ENCODE measurements around the gene BTN2A1. TPM values are rescaled to one million over a fixed set of nuclear protein-coding genes. Genes with fewer than 3 reads are reported as not detected.
A peak's percentile ranks its signal among the peaks of the same experiment; 100 is the strongest.

The BTN2A1 gene
- total and polyA plus RNA-seq, 2 of the 13 experiments (the other 11 are each of a cell fraction or from before 2014, with no cell fraction given) = 16.4 to 30.4 TPM

DNA sequence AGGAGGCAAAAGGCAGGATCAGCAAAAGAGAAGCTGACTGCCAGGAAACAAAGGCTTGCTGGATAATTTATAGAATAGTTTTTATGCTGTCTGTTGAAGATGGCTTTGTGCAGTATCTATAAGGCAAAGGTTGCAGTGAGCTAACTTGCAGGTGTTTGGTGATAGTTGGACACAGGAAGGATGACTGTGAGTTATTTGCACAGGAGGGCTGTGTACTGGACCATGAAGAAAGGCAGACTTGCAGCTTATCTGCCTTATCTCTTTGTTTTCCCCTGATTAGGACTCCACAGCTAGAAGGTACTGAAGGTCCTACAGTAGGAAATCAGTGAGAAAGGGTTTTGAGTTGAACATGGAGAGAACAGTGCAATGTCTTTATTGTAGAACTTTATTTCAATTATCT, 44.4 kb downstream of the BTN2A1 start (continued):
- no peak for TF ChIP-seq SOX6 (IDR thresholded peaks at IDR 0.05)
- TF ChIP-seq SOX6 (CRISPR knock-in tag; IDR thresholded peaks at IDR 0.05) = peak; percentile 63
- TF ChIP-seq RFXANK (CRISPR knock-in tag; IDR thresholded peaks at IDR 0.05) = no peak
- no peak for TF ChIP-seq CENPX (CRISPR knock-in tag; IDR thresholded peaks at IDR 0.05)
- no peak for TF ChIP-seq SSRP1 (CRISPR knock-in tag; IDR thresholded peaks at IDR 0.05)
- no peak for TF ChIP-seq ZFP36L1 (CRISPR knock-in tag; IDR thresholded peaks at IDR 0.05)
- no peak for TF ChIP-seq RAD21 (CRISPR knock-in tag; IDR thresholded peaks at IDR 0.05)
- TF ChIP-seq, protein P1, sequence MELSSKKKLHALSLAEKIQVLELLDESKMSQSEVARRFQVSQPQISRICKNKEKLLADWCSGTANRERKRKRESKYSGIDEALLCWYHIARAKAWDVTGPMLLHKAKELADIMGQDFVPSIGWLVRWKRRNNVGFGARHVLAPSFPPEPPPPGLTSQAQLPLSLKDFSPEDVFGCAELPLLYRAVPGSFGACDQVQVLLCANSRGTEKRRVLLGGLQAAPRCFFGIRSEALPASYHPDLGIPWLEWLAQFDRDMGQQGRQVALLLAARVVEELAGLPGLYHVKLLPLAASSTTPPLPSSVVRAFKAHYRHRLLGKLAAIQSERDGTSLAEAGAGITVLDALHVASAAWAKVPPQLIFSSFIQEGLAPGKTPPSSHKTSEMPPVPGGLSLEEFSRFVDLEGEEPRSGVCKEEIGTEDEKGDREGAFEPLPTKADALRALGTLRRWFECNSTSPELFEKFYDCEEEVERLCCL (CRISPR knock-in tag; IDR thresholded peaks at IDR 0.05; ENCODE audit: borderline replicate concordance) = no peak
- no peak for TF ChIP-seq SP2 (CRISPR knock-in tag; IDR thresholded peaks at IDR 0.05)
- TF ChIP-seq SMAD9 (CRISPR knock-in tag; IDR thresholded peaks at IDR 0.05) = no peak
- no peak for TF ChIP-seq MXD4 (CRISPR knock-in tag; IDR thresholded peaks at IDR 0.05)
- TF ChIP-seq, protein P2, sequence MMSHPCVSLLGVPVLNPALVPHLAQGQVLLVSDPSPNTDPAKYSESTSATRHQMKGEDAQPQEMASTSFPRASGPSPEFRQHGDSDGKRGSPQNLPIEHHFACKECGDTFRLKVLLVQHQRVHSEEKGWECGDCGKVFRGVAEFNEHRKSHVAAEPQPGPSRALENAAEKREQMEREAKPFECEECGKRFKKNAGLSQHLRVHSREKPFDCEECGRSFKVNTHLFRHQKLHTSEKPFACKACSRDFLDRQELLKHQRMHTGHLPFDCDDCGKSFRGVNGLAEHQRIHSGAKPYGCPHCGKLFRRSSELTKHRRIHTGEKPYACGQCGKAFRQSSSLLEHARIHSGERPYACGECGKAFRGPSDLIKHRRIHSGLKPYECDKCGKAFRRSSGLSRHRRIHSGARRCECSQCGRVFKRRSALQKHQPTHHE (CRISPR knock-in tag; IDR thresholded peaks at IDR 0.05; ENCODE audit: borderline replicate concordance) = 0 out of 2 replicates have a peak, but pooled peaks have one; percentile 31
- no peak for TF ChIP-seq ARID2 (CRISPR knock-in tag; IDR thresholded peaks at IDR 0.05; ENCODE audit: borderline replicate concordance)
- TF ChIP-seq, protein P3, sequence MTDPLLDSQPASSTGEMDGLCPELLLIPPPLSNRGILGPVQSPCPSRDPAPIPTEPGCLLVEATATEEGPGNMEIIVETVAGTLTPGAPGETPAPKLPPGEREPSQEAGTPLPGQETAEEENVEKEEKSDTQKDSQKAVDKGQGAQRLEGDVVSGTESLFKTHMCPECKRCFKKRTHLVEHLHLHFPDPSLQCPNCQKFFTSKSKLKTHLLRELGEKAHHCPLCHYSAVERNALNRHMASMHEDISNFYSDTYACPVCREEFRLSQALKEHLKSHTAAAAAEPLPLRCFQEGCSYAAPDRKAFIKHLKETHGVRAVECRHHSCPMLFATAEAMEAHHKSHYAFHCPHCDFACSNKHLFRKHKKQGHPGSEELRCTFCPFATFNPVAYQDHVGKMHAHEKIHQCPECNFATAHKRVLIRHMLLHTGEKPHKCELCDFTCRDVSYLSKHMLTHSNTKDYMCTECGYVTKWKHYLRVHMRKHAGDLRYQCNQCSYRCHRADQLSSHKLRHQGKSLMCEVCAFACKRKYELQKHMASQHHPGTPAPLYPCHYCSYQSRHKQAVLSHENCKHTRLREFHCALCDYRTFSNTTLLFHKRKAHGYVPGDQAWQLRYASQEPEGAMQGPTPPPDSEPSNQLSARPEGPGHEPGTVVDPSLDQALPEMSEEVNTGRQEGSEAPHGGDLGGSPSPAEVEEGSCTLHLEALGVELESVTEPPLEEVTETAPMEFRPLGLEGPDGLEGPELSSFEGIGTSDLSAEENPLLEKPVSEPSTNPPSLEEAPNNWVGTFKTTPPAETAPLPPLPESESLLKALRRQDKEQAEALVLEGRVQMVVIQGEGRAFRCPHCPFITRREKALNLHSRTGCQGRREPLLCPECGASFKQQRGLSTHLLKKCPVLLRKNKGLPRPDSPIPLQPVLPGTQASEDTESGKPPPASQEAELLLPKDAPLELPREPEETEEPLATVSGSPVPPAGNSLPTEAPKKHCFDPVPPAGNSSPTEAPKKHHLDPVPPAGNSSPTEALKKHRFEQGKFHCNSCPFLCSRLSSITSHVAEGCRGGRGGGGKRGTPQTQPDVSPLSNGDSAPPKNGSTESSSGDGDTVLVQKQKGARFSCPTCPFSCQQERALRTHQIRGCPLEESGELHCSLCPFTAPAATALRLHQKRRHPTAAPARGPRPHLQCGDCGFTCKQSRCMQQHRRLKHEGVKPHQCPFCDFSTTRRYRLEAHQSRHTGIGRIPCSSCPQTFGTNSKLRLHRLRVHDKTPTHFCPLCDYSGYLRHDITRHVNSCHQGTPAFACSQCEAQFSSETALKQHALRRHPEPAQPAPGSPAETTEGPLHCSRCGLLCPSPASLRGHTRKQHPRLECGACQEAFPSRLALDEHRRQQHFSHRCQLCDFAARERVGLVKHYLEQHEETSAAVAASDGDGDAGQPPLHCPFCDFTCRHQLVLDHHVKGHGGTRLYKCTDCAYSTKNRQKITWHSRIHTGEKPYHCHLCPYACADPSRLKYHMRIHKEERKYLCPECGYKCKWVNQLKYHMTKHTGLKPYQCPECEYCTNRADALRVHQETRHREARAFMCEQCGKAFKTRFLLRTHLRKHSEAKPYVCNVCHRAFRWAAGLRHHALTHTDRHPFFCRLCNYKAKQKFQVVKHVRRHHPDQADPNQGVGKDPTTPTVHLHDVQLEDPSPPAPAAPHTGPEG (CRISPR knock-in tag; IDR thresholded peaks at IDR 0.05) = no peak
- no peak for TF ChIP-seq TBP (CRISPR knock-in tag; IDR thresholded peaks at IDR 0.05)
- TF ChIP-seq, protein P4, sequence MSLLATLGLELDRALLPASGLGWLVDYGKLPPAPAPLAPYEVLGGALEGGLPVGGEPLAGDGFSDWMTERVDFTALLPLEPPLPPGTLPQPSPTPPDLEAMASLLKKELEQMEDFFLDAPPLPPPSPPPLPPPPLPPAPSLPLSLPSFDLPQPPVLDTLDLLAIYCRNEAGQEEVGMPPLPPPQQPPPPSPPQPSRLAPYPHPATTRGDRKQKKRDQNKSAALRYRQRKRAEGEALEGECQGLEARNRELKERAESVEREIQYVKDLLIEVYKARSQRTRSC (CRISPR knock-in tag; IDR thresholded peaks at IDR 0.05; ENCODE audit: low read depth) = no peak
- no peak for TF ChIP-seq ARNT (IDR thresholded peaks at IDR 0.05)
- TF ChIP-seq HNRNPLL (IDR thresholded peaks at IDR 0.05; ENCODE audit: low read depth, low read length, poor library complexity, severe bottlenecking) = no peak
- no peak for TF ChIP-seq THAP11 (CRISPR knock-in tag; IDR thresholded peaks at IDR 0.05)
- no peak for TF ChIP-seq ZMAT3 (CRISPR knock-in tag; conservative IDR thresholded peaks at IDR 0.05)
- peak; percentile 41; the same call in 1 of the 2 replicates for TF ChIP-seq FOXA3 (CRISPR knock-in tag; IDR thresholded peaks at IDR 0.05)
- no peak for TF ChIP-seq CEBPG (CRISPR knock-in tag; IDR thresholded peaks at IDR 0.05)
- TF ChIP-seq SOX13 (IDR thresholded peaks at IDR 0.05) = no peak
- peak in 1 of 2 experiments; percentile 69; a peak in 2 of 4 replicates for TF ChIP-seq SOX13 (CRISPR knock-in tag; conservative IDR thresholded peaks at IDR 0.05 in 1 of 2, IDR thresholded peaks at IDR 0.05 in 1 of 2)
- TF ChIP-seq ZFP62 (CRISPR knock-in tag; IDR thresholded peaks at IDR 0.05) = no peak
- no peak for TF ChIP-seq FLYWCH1 (CRISPR knock-in tag; IDR thresholded peaks at IDR 0.05)
